CD14-positive monocyte (primary cell): ENCODE measurements around the gene QRICH2. TPM values are rescaled to one million over a fixed set of nuclear protein-coding genes. Genes with fewer than 3 reads are reported as not detected.

ENCODE experiments used
- DNase-seq, 3 donors: peaks; one replicate each; pipeline ENCODE4 v3.0.0-alpha.2; 2011 to 2022
- H2AFZ ChIP-seq: 2 replicates; pipeline ENCODE4 v1.6.0; 2012; ENCODE audit warnings: mild to moderate bottlenecking, low read depth, low read length, inconsistent platforms; ENCODE audit not compliant: insufficient read depth, poor library complexity, severe bottlenecking
- H3K27ac ChIP-seq, 2 donors: 1 replicate in 1 of 2; 2 replicates in 1 of 2; pipeline ENCODE4 v1.5.1; 2012 to 2013; ENCODE audit warnings: low read length in 2 of 2, control low read depth in 1 of 2, inconsistent platforms in 1 of 2, low read depth in 1 of 2, mild to moderate bottlenecking in 1 of 2
- H3K27me3 ChIP-seq, 2 donors: one replicate each; pipeline versions ENCODE4 v1.6.0 to v1.6.1; 2011 to 2013; ENCODE audit warnings: low read length in 2 of 2; ENCODE audit not compliant: control insufficient read depth in 2 of 2, insufficient read depth in 2 of 2
- H3K36me3 ChIP-seq, 2 donors: replicated peaks in 1 of 2; 1 replicate in 1 of 2; 2 replicates in 1 of 2; pipeline versions ENCODE4 v1.5.1 to v1.6.1; 2012 to 2013; ENCODE audit warnings: low read length in 2 of 2, control low read depth in 1 of 2, inconsistent platforms in 1 of 2, mild to moderate bottlenecking in 1 of 2; ENCODE audit not compliant: insufficient read depth in 2 of 2, control insufficient read depth in 1 of 2
- H3K4me1 ChIP-seq, 2 donors: 1 replicate in 1 of 2; 2 replicates in 1 of 2; pipeline versions ENCODE4 v1.5.1 to v1.6.1; 2012 to 2013; ENCODE audit warnings: low read length in 2 of 2, control low read depth in 1 of 2, inconsistent platforms in 1 of 2, mild to moderate bottlenecking in 1 of 2, moderate library complexity in 1 of 2; ENCODE audit not compliant: insufficient read depth in 2 of 2, control insufficient read depth in 1 of 2
- H3K4me2 ChIP-seq: replicated peaks from 2 replicates; pipeline ENCODE3; 2012; ENCODE audit warnings: low read length, moderate library complexity, mild to moderate bottlenecking; ENCODE audit not compliant: poor library complexity, severe bottlenecking; ENCODE audit errors: extremely low read depth
- H3K4me3 ChIP-seq, 3 experiments: fragments of 200-600 bp in 1 of 3; sonication (generic) in 1 of 3; replicated peaks in 1 of 3; 1 replicate in 2 of 3; 2 replicates in 1 of 3; pipeline ENCODE4 v1.5.1; 2011 to 2013; ENCODE audit warnings: low read length in 3 of 3, mild to moderate bottlenecking in 3 of 3, control low read depth in 2 of 3, low read depth in 2 of 3, inconsistent platforms in 1 of 3, moderate library complexity in 1 of 3
- H3K79me2 ChIP-seq: 2 replicates; pipeline ENCODE4 v1.6.0; 2012; ENCODE audit warnings: mild to moderate bottlenecking, control low read depth, inconsistent platforms, low read length, moderate library complexity; ENCODE audit not compliant: insufficient read depth
- H3K9ac ChIP-seq: 2 replicates; pipeline ENCODE4 v1.6.0; 2017; ENCODE audit warnings: low read length, mild to moderate bottlenecking; ENCODE audit not compliant: insufficient read depth, poor library complexity, severe bottlenecking
- H3K9me3 ChIP-seq, 2 donors: replicated peaks in 1 of 2; 1 replicate in 1 of 2; 2 replicates in 1 of 2; pipeline versions ENCODE4 v1.5.1 to v1.6.1; 2012 to 2013; ENCODE audit warnings: low read length in 2 of 2, control low read depth in 1 of 2; ENCODE audit not compliant: control insufficient read depth in 1 of 2, insufficient read depth in 1 of 2
- H4K20me1 ChIP-seq: 2 replicates; pipeline ENCODE4 v1.6.0; 2012; ENCODE audit warnings: mild to moderate bottlenecking, low read length, control low read depth, moderate library complexity; ENCODE audit not compliant: insufficient read depth
- H3K27ac Mint-ChIP-seq, 7 donors: one replicate each; pipeline ENCODE4 v1.8.0; 2020; ENCODE audit warnings: mild to moderate bottlenecking in 7 of 7, mixed read lengths in 7 of 7, moderate library complexity in 6 of 7, inconsistent platforms in 2 of 7
- H3K27me3 Mint-ChIP-seq, 3 donors: one replicate each; pipeline ENCODE4 v1.8.0; 2021 to 2022; ENCODE audit warnings: low read depth in 3 of 3, mild to moderate bottlenecking in 3 of 3, mixed read lengths in 3 of 3, moderate library complexity in 3 of 3, inconsistent platforms in 1 of 3
- H3K36me3 Mint-ChIP-seq, 2 donors: one replicate each; pipeline ENCODE4 v1.8.0; 2020; ENCODE audit warnings: mixed read lengths in 2 of 2, inconsistent platforms in 1 of 2, mild to moderate bottlenecking in 1 of 2
- H3K4me1 Mint-ChIP-seq: one replicate; pipeline ENCODE4 v1.8.0; 2020; ENCODE audit warnings: mild to moderate bottlenecking, mixed read lengths
- H3K4me3 Mint-ChIP-seq, 2 donors: one replicate each; pipeline ENCODE4 v1.8.0; 2020; ENCODE audit warnings: mild to moderate bottlenecking in 2 of 2, mixed read lengths in 2 of 2, moderate library complexity in 1 of 2
- H3K9me3 Mint-ChIP-seq, 7 donors: one replicate each; pipeline ENCODE4 v1.8.0; 2020 to 2022; ENCODE audit warnings: mixed read lengths in 7 of 7, mild to moderate bottlenecking in 6 of 7, moderate library complexity in 6 of 7, inconsistent platforms in 2 of 7
- WGBS: methylation state at CpG from one replicate; pipeline ENCODE4 v1.1.5; 2013; ENCODE audit warnings: missing lambda C conversion rate; ENCODE audit not compliant: insufficient coverage; 5-methylcytosine and 5-hydroxymethylcytosine counted together
- intact Hi-C, 2 donors: fragments of 100-400 bp; cut with micrococcal nuclease; formaldehyde crosslinking; loops; one replicate each; pipeline versions ENCODE4 v1.15.0 to v1.15.1; 2023
- polyA plus RNA-seq, 3 donors: library from polyadenylated mRNA; depleted of rRNA in 1 of 3; unstranded in 2 of 3; stranded (reverse) in 1 of 3; fragments of 300-500 nt in 2 of 3; fragments of >200 nt in 1 of 3; fragmentation: Illumina TruSeq in 2 of 3; gene quantifications; 1 replicate in 2 of 3; 2 replicates in 1 of 3; pipeline ENCODE4 v1.2.3, GENCODE V29; 2012 to 2021
- TF ChIP-seq, protein P1 (sequence below): fragments of 200-600 bp; IDR thresholded peaks from one replicate; pipeline ENCODE4 v1.8.0; 2022; ENCODE audit warnings: antibody characterized with exemption, mild to moderate bottlenecking

QRICH2 gene
- polyA plus RNA-seq, 3 donors: 0.04 to 1.9 TPM; not detected in 1

DNA sequence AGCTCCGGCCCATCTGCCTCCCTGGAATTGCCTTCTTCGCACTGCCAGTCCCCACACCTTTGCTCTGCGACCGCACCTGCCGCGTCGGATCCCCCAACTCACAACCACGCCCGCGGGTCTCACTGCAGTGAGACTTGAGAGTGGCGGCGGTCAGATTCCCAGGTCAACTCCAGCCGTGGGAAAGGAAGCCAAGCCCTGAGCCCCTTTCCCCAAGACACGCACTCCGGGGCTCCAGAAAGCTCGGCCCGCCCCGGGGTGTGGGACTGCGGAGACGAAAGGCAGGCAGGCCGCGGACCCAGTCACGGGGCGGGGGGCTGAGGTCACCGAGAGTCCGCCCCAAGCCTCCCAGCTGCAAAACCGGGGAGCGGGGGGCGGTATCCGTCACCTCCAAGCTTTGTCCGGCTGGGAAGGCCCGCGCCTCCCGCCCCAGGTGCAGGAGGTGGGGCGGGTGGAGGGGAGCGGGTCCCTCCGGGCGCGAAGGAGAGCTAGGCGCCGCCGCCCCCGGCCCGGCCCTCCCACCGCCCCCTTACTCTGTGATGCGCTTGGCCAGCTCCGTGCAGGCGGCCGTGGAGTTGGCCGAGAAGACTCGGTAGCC lies 45.0 kb upstream of the QRICH2 start:
- peak overlapping the region; percentile 91 to 99 for H3K4me3 Mint-ChIP-seq
- intact Hi-C loops: loop anchor here in 1 of 2 donors (5.0 kb wide), 1 partner anchor 34 kb away; no protein-coding TSS in a partner anchor
- Histone ChIP-seq H3K4me1 (peaks cover 15 to 21% of the 10 kb centered on the region in 2 donors), H3K9ac (peak overlapping the region; percentile 76), H3K27me3 (no peaks in the 10 kb centered on the region), H3K79me2 (peaks cover 36% of the 10 kb centered on the region), H3K9me3 (no peaks in the 10 kb centered on the region), H4K20me1 (no peaks in the 10 kb centered on the region), H3K36me3 (no peaks in the 10 kb centered on the region), H3K27ac (peak overlapping the region in 1 of 2 donors; percentile 94), H3K4me2 (peak overlapping the region; percentile 91), H2AFZ (peak overlapping the region; percentile 97), H3K4me3 (peak overlapping the region; percentile 53 to 91 (median 56))
- H3K9me3 Mint-ChIP-seq: peaks cover 0 to 1% (median 0%) of the 10 kb centered on the region in 7 donors
- H3K27ac Mint-ChIP-seq: peak overlapping the region in 6 of 7 donors; percentile 59 to 100 (median 99)
- under 1% methylated on average over 51 of the region's 51 CpGs for WGBS
- TF ChIP-seq, protein P1, sequence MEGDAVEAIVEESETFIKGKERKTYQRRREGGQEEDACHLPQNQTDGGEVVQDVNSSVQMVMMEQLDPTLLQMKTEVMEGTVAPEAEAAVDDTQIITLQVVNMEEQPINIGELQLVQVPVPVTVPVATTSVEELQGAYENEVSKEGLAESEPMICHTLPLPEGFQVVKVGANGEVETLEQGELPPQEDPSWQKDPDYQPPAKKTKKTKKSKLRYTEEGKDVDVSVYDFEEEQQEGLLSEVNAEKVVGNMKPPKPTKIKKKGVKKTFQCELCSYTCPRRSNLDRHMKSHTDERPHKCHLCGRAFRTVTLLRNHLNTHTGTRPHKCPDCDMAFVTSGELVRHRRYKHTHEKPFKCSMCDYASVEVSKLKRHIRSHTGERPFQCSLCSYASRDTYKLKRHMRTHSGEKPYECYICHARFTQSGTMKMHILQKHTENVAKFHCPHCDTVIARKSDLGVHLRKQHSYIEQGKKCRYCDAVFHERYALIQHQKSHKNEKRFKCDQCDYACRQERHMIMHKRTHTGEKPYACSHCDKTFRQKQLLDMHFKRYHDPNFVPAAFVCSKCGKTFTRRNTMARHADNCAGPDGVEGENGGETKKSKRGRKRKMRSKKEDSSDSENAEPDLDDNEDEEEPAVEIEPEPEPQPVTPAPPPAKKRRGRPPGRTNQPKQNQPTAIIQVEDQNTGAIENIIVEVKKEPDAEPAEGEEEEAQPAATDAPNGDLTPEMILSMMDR: no peak
- DNase-seq: no peak
- peaks cover 0 to 2% of the 10 kb centered on the region in 2 donors for H3K36me3 Mint-ChIP-seq
- peaks cover 24% of the 10 kb centered on the region for H3K4me1 Mint-ChIP-seq
- peaks cover 3 to 5% (median 3%) of the 10 kb centered on the region in 3 donors for H3K27me3 Mint-ChIP-seq

DNA sequence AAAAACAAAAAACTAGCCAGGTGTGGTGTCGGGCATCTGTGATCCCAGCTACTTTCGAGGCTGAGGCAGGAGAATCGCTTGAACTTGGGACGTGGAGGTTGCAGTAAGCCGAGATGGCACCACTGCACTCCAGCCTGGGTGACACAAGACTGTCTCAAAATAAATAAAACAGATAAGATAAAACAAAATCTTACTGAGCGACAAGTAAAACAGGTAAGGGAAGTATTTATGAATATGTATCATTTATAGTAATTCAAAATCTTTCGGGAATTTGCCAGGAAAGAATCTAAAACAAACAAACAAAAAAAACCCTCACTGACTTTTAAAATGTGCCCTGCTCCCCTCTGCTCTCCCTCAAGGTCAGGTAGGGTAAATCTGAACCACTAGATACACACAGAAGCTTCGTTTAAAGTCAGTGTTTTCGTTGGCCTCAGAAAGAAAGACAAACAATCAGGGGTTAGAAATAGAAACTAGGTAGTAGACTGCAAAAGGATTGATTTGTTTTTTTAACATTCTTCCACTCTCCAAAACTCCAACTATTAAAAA lies 43.5 kb upstream of the QRICH2 start:
- H3K36me3 Mint-ChIP-seq: peaks cover 12 to 13% of the 10 kb centered on the region in 2 donors
- H3K4me2 ChIP-seq: no peak overlapping the region
- no peak overlapping the region for H3K4me3 ChIP-seq
- H2AFZ ChIP-seq: no peak overlapping the region
- no peak overlapping the region for H3K9ac ChIP-seq
- H3K79me2 ChIP-seq: peaks cover 36% of the 10 kb centered on the region
- no peak overlapping the region for H3K27ac Mint-ChIP-seq
- H3K9me3 Mint-ChIP-seq: peaks cover 0 to 1% (median 0%) of the 10 kb centered on the region in 7 donors
- H3K9me3 ChIP-seq: no peaks in the 10 kb centered on the region
- peaks cover 6 to 13% of the 10 kb centered on the region in 2 donors for H3K36me3 ChIP-seq
- no peaks in the 10 kb centered on the region for H3K27me3 ChIP-seq
- intact Hi-C loops: loop anchor here in 1 of 2 donors (5.0 kb wide), 1 partner anchor 36 kb away; no protein-coding TSS in a partner anchor
- DNase-seq: no peak
- whole genome bisulfite sequencing: 100% methylated on average over 1 of the region's 9 CpGs
- H4K20me1 ChIP-seq: no peaks in the 10 kb centered on the region
- H3K4me1 ChIP-seq: peaks cover 15 to 21% of the 10 kb centered on the region in 2 donors
- TF ChIP-seq, protein P1: no peak
- peaks cover 24% of the 10 kb centered on the region for H3K4me1 Mint-ChIP-seq
- H3K4me3 Mint-ChIP-seq: no peak overlapping the region
- peaks cover 0 to 2% (median 1%) of the 10 kb centered on the region in 3 donors for H3K27me3 Mint-ChIP-seq
- H3K27ac ChIP-seq: no peak overlapping the region
